GM12892 (cell line): ENCODE results near the gene ATXN2.

ENCODE experiments used
- POLR2A ChIP-seq: IDR thresholded peaks from 2 replicates; pipeline ENCODE4 v1.6.1; 2011; ENCODE audit warnings: low read depth, low read length, control low read depth
- POLR2AphosphoS5 ChIP-seq: IDR thresholded peaks from 2 replicates; pipeline ENCODE4 v1.6.1; 2011; ENCODE audit warnings: low read depth, low read length, control low read depth

DNA sequence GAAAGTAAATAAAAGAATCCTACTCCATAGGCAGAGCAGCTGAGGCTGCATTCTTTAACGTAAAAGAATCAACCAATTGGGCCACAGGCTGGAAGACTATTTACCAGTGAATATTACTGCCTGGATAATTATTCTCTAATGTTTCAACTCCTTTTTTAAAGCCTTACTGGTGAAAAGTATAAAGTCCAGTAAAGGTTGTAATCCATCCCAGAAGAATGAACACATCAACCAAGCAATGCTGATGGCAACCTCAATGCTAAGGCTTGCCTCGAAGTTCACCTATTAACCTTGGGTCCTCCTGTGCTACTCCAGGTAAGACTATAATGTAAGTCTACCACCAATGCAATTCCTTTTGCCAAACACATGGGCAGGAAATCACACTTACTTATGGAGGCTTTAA is 77.3 kb downstream of the ATXN2 start:
- TF ChIP-seq POLR2AphosphoS5 (no peak), POLR2A (no peak)
